ENCODE data around the gene ADA.
"Not testable (repeated sequence)": the region's sequence is repeated elsewhere in the genome, so short reads cannot be mapped to it uniquely, and the experiment has no call there.

Gene ADA

DNA sequence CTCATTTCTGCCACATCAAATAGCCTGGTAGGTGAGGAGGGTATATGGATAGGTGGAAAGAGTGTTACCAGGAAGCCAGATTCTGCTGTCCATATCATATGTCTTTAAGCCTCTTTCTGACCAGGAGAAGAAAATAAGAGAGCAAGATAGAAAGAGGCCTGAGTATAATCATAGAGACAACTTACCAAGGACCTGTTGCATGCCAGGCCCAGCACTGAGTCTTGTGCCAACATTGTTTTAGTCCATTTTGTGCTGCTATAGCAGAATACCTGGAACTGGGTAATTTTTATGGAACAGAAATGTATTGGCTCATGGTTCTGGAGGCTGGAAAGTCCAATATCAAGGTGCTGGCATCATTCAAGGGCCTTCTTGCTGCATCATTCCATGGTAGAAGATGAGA lies 7.3 kb upstream of the ADA start:
- DNase-seq (ENCODE audit: low read depth) = no peak
- H3K4me3 ChIP-seq (ENCODE audit: low read depth, low read length) = no peak overlapping the region
- TF ChIP-seq CTCF (IDR thresholded peaks at IDR 0.05; ENCODE audit: insufficient read depth, low read depth, low read length, missing control alignments) = no peak

DNA sequence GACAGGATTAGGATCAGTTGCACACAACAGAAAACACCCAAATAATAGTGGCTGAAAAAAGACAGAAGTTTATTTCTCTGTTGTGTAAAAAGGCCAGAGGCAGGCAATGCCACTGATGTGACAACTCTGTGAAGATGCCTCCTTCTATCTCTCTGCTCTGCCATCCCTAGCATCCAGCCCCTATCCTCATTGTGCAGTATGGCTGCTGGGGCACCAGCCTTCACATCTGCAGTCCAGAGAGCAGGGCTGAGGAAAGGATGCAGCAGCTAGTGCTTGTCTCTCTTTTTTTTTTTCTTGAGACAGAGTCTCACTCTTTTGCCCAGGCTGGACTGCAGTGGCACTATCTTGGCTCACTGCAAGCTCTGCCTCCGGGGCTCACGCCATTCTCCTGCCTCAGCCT lies 6.4 kb upstream of the ADA start:
- H3K4me3 ChIP-seq (ENCODE audit: low read depth, low read length) = no peak overlapping the region
- DNase-seq (ENCODE audit: low read depth) = no peak
- TF ChIP-seq CTCF (IDR thresholded peaks at IDR 0.05; ENCODE audit: insufficient read depth, low read depth, low read length, missing control alignments) = no peak

DNA sequence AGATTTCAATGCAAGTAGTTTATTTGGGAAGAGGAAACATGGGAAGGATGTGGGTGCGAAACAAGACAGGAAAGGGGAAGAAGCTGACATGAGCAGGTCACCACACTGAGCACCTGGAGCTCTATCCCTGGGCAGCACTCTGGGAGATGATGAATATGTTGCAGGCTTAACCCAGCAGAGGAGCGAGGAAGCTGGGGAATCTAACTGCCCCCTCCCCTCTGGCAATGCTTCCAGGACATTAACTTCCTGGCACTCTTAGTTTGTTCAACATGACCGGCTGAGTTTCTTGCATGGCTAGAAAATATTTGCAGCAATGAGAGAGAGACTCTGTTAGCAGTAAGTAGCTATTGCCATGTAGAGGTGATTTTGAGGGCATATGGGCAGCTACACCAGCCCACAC lies 4.9 kb upstream of the ADA start:
- TF ChIP-seq CTCF (IDR thresholded peaks at IDR 0.05; ENCODE audit: insufficient read depth, low read depth, low read length, missing control alignments) = no peak
- no peak overlapping the region for H3K4me3 ChIP-seq (ENCODE audit: low read depth, low read length)
- DNase-seq (ENCODE audit: low read depth) = no peak

DNA sequence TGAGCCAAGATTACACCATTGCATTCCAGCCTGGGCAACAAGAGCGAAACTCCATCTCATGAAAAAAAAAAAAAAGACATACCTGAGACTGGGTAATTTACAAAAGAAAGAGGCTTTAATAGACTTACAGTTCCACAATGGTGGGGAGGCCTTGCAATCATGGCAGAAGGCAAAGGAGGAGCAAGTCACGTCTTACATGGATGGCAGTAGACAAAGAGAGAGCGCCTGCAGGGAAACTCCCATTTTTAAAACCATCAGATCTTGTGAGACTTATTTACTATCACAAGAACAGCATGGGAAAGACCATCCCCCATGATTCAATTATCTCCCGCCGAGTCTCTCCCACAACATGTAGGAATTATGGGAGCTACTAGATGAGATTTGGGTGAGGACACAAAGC lies 2.7 kb upstream of the ADA start:
- not testable (repeated sequence) for H3K4me3 ChIP-seq (ENCODE audit: low read depth, low read length); DNase-seq (ENCODE audit: low read depth)

GRCh38 chr20:44653546-44653945 lies 2.0 kb upstream of the ADA start:
- no peak overlapping the region for H3K4me3 ChIP-seq (ENCODE audit: low read depth, low read length)
- DNase-seq (ENCODE audit: low read depth) = no peak
- no peak for TF ChIP-seq CTCF (IDR thresholded peaks at IDR 0.05; ENCODE audit: insufficient read depth, low read depth, low read length, missing control alignments)

DNA sequence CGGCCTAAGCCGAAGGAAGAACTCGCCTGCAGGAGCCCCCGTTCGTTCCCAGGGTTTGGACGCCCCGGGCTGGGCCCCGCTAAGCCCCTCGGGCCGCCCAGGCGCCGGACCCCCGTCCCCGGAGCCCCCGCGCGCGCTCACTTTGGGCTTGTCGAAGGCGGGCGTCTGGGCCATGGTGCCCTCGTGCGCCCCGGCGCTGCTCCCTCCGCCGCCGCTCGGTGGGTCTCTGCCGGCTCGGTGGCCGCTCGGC lies 140 bp downstream of the ADA start:
- DNase-seq (ENCODE audit: low read depth) = no peak
- no peak for TF ChIP-seq CTCF (IDR thresholded peaks at IDR 0.05; ENCODE audit: insufficient read depth, low read depth, low read length, missing control alignments)
- peak overlapping the region; percentile 81 for H3K4me3 ChIP-seq (ENCODE audit: low read depth, low read length)

DNA sequence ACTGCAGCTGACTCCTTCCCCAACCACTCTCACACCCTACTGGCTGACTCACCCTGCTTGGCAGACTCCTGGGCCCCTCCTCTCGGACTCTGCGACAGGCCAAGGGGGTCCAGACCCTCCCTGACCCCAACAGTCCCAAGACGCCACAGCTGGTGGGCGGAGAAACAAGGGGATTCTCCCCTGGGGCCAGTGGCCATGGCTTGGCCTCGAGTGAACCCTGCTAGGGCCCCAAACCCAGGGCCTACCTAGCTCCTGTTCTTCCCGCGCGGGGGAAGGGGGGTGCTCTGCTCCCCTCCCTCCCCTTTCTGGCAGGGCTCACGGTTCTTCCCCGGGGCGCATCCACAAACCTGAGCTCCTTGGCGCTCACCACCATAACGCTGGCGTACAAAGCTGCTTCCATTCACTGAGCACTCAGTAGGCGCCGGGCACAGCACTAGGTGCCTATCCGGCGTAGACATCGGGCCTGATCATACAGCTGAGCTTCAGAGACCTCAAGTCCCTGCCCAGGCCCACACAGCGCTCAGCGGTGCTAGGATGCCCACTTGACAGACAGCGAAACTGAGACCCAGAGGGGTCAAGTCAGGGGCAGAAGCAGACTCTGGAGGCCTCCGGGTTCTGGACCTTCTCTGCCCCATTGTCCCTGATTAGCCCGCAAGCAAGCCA lies 597 bp downstream of the ADA start:
- no peak for TF ChIP-seq CTCF (IDR thresholded peaks at IDR 0.05; ENCODE audit: insufficient read depth, low read depth, low read length, missing control alignments)
- peak; percentile 63 for DNase-seq (ENCODE audit: low read depth)
- peak overlapping the region; percentile 81 for H3K4me3 ChIP-seq (ENCODE audit: low read depth, low read length)

Data from GM12865 (cell line).